ENCODE data around the gene COPE.

The COPE gene

DNA sequence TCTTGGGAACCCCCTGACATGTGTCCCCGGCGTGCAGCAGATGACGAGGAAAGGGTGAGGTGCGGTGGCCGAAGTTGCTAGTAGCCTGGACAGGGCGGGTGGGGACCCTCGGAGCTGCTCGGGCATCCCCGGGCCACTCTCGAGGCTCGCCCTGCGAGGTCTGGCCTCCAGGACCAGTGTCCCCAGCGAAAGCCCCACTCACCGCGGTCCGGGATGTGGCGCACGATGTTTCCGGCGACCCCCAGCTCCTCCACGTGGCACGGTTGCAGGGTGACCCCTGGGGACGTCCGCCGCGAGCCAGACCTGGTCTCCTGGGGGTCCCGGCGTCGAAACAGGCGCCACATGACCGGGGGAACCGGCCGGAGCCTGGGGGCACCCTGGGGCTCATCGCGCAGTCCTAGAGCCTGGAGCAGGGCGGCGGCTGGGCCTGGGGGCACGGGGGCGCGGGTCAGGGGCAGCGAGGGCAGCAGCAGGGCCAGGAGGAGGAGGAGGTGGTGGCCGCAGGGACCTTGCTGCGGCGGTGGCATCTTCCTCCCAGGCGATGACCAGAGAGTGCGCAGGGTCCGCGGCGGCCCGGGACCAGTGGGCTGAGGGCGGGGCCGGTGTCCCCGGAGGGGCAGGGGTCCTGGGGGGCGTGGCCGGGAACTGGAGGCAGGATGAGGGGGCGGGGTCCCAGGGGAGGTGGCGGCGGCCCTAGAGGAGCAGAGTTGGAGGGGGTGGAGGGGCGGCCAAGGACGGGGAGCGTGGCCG is 49.2 kb downstream of the COPE start:
- TF ChIP-seq CTCF (IDR thresholded peaks at IDR 0.05; ENCODE audit: low read depth, low read length, missing control alignments): no peak
- no peak overlapping the region for H3K27ac ChIP-seq
- no peak for DNase-seq
- no peak overlapping the region for H3K4me3 ChIP-seq (ENCODE audit: low read depth, low read length)
- H3K27me3 ChIP-seq (replicated peaks): peaks cover 10% of the 10 kb centered on the region
- in situ Hi-C loops (cut with HindIII; ENCODE audit: low pct_ligation_motif_present, low sequenced_read_pairs): loop anchor here (25.0 kb wide), 1 partner anchor 283 kb away; the partner anchor contains the start of gene REX1BD
- peaks cover 34% of the 10 kb centered on the region for H3K36me3 ChIP-seq (replicated peaks)

GRCh38 chr19:18869023-18869618 is 50.1 kb downstream of the COPE start:
- TF ChIP-seq CTCF (IDR thresholded peaks at IDR 0.05; ENCODE audit: low read depth, low read length, missing control alignments): no peak
- H3K27ac ChIP-seq: no peak overlapping the region
- peaks cover 10% of the 10 kb centered on the region for H3K27me3 ChIP-seq (replicated peaks)
- peaks cover 37% of the 10 kb centered on the region for H3K36me3 ChIP-seq (replicated peaks)
- no peak overlapping the region for H3K4me3 ChIP-seq (ENCODE audit: low read depth, low read length)
- DNase-seq: no peak
- in situ Hi-C loops (cut with HindIII; ENCODE audit: low pct_ligation_motif_present, low sequenced_read_pairs): loop anchor here (25.0 kb wide), 1 partner anchor 282 kb away; the partner anchor contains the start of gene REX1BD

- in situ Hi-C loops (cut with HindIII; ENCODE audit: low pct_ligation_motif_present, low sequenced_read_pairs): loop anchor here (25.0 kb wide), 1 partner anchor 281 kb away; the partner anchor contains the start of gene REX1BD
- no peak for TF ChIP-seq CTCF (IDR thresholded peaks at IDR 0.05; ENCODE audit: low read depth, low read length, missing control alignments)
- Histone ChIP-seq H3K36me3 (replicated peaks) (peaks cover 42% of the 10 kb centered on the region), H3K27me3 (replicated peaks) (peaks cover 10% of the 10 kb centered on the region), H3K4me3 (ENCODE audit: low read depth, low read length) (no peak overlapping the region), H3K27ac (no peak overlapping the region)
- DNase-seq: no peak
Observed at GRCh38 chr19:18868380-18869022, 50.7 kb downstream of the COPE start.

DNA sequence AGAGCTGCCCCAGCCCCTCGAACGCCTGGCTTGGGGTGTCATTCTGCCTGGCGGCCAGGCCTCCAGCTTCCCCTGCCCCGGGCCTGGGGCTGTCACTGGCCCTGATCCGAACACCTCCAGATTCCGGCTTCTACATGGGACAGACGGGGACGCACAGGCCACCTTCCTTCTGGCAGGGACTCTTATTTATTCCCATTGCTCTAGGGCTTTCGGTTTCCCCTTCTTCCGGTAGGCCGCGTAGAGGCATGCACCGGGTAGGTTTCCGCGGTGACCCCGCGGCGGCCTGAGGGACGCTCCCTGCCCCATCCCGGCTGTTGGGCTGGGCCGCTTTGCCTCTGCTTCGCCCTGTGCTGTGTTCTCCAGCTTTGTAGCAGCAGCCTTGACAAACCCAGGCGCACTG is 51.4 kb downstream of the COPE start:
- Histone ChIP-seq H3K27me3 (replicated peaks) (peaks cover 10% of the 10 kb centered on the region), H3K27ac (no peak overlapping the region), H3K36me3 (replicated peaks) (peaks cover 49% of the 10 kb centered on the region), H3K4me3 (ENCODE audit: low read depth, low read length) (no peak overlapping the region)
- in situ Hi-C loops (cut with HindIII; ENCODE audit: low pct_ligation_motif_present, low sequenced_read_pairs): loop anchor here (25.0 kb wide), 1 partner anchor 280 kb away; the partner anchor contains the start of gene REX1BD
- no peak for DNase-seq
- TF ChIP-seq CTCF (IDR thresholded peaks at IDR 0.05; ENCODE audit: low read depth, low read length, missing control alignments): no peak

DNA sequence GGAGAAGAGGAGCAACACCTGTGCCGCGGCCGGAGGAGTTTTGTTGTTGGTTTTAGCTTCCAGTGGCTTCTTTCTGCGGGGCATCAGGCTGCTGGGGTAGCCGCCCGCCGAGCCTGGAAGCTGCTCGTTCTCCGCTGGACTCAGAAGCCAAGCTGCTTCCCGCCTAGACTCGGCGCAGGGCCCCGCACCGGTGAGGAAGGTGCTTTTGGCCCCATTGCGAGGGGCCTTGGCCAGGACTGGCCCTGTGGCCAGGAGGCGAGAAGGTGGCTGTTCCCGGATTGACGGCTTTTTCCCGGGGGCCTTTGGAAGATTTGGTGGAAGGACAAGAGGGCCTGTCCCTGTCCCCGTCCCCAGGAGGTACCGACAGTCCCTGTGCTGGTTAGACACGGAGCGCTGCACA is 52.0 kb downstream of the COPE start:
- in situ Hi-C loops (cut with HindIII; ENCODE audit: low pct_ligation_motif_present, low sequenced_read_pairs): loop anchor here (25.0 kb wide), 1 partner anchor 280 kb away; the partner anchor contains the start of gene REX1BD
- peaks cover 10% of the 10 kb centered on the region for H3K27me3 ChIP-seq (replicated peaks)
- no peak overlapping the region for H3K4me3 ChIP-seq (ENCODE audit: low read depth, low read length)
- TF ChIP-seq CTCF (IDR thresholded peaks at IDR 0.05; ENCODE audit: low read depth, low read length, missing control alignments): no peak
- peaks cover 55% of the 10 kb centered on the region for H3K36me3 ChIP-seq (replicated peaks)
- H3K27ac ChIP-seq: no peak overlapping the region
- no peak for DNase-seq
